ENCODE results near the gene LY86. TPM values are rescaled to one million over a fixed set of nuclear protein-coding genes. Genes with fewer than 3 reads are reported as not detected.

The LY86 gene
- total RNA-seq, 1 experiment from 2014 or later: not detected

- DNase-seq (ENCODE audit: unreplicated experiment): no peak
- ChIA-PET CTCF (interaction anchor here (1.5 kb wide), 1 partner anchor 49 kb away, joined by 4 read pairs; no protein-coding TSS in a partner anchor), POLR2A (no interaction called here)
- intact Hi-C loops (cut with micrococcal nuclease): no loop called here
- Mint-ChIP-seq H3K9me3 (ENCODE audit: unreplicated experiment) (no peaks in the 10 kb centered on the region), H3K4me1 (ENCODE audit: insufficient read depth, unreplicated experiment) (peaks cover 6% of the 10 kb centered on the region), H3K27me3 (ENCODE audit: insufficient read depth, unreplicated experiment) (peaks cover 26% of the 10 kb centered on the region), H3K4me3 (ENCODE audit: unreplicated experiment) (no peak overlapping the region), H3K27ac (ENCODE audit: low read depth, unreplicated experiment) (no peak overlapping the region), H3K36me3 (ENCODE audit: insufficient read depth, unreplicated experiment) (no peaks in the 10 kb centered on the region)
- no TSS peak for BruUV-seq (replicated peaks)
- no peak for TF ChIP-seq CTCF (IDR thresholded peaks at IDR 0.05; ENCODE audit: unreplicated experiment)
Observed at GRCh38 chr6:6596529-6597328, 8.2 kb downstream of the LY86 start.

- intact Hi-C loops (cut with micrococcal nuclease): no loop called here
- ChIA-PET POLR2A (no interaction called here), CTCF (no interaction called here)
Observed at GRCh38 chr6:6597682-6598081, 9.2 kb downstream of the LY86 start.

GRCh38 chr6:6599468-6599873, 11.0 kb downstream of the LY86 start:
- Mint-ChIP-seq H3K4me3 (ENCODE audit: unreplicated experiment) (no peak overlapping the region), H3K27me3 (ENCODE audit: insufficient read depth, unreplicated experiment) (peaks cover 26% of the 10 kb centered on the region), H3K27ac (ENCODE audit: low read depth, unreplicated experiment) (no peak overlapping the region), H3K36me3 (ENCODE audit: insufficient read depth, unreplicated experiment) (no peaks in the 10 kb centered on the region), H3K9me3 (ENCODE audit: unreplicated experiment) (peaks cover 6% of the 10 kb centered on the region), H3K4me1 (ENCODE audit: insufficient read depth, unreplicated experiment) (peaks cover 6% of the 10 kb centered on the region)
- ChIA-PET POLR2A (no interaction called here), CTCF (no interaction called here)
- TF ChIP-seq CTCF (IDR thresholded peaks at IDR 0.05; ENCODE audit: unreplicated experiment): no peak
- intact Hi-C loops (cut with micrococcal nuclease): no loop called here
- BruUV-seq (replicated peaks): no TSS peak
- no peak for DNase-seq (ENCODE audit: unreplicated experiment)

More at GRCh38 chr6:6597682-6598081, 9.2 kb downstream of the LY86 start:
- Mint-ChIP-seq H3K27me3 (ENCODE audit: insufficient read depth, unreplicated experiment) (peaks cover 26% of the 10 kb centered on the region), H3K27ac (ENCODE audit: low read depth, unreplicated experiment) (no peak overlapping the region), H3K36me3 (ENCODE audit: insufficient read depth, unreplicated experiment) (no peaks in the 10 kb centered on the region), H3K4me3 (ENCODE audit: unreplicated experiment) (no peak overlapping the region), H3K4me1 (ENCODE audit: insufficient read depth, unreplicated experiment) (peaks cover 6% of the 10 kb centered on the region), H3K9me3 (ENCODE audit: unreplicated experiment) (no peaks in the 10 kb centered on the region)
- no peak for TF ChIP-seq CTCF (IDR thresholded peaks at IDR 0.05; ENCODE audit: unreplicated experiment)
- no TSS peak for BruUV-seq (replicated peaks)
- DNase-seq (ENCODE audit: unreplicated experiment): no peak

- H3K9me3 Mint-ChIP-seq (ENCODE audit: unreplicated experiment): peaks cover 6% of the 10 kb centered on the region
- no peak overlapping the region for H3K27ac Mint-ChIP-seq (ENCODE audit: low read depth, unreplicated experiment)
- H3K4me3 Mint-ChIP-seq (ENCODE audit: unreplicated experiment): no peak overlapping the region
- POLR2A ChIA-PET: interaction anchor here (0.6 kb wide), 1 partner anchor 498 kb away, joined by 3 read pairs; no protein-coding TSS in a partner anchor
- no peak for TF ChIP-seq CTCF (IDR thresholded peaks at IDR 0.05; ENCODE audit: unreplicated experiment)
- H3K4me1 Mint-ChIP-seq (ENCODE audit: insufficient read depth, unreplicated experiment): peaks cover 6% of the 10 kb centered on the region
- peaks cover 26% of the 10 kb centered on the region for H3K27me3 Mint-ChIP-seq (ENCODE audit: insufficient read depth, unreplicated experiment)
- no peak for DNase-seq (ENCODE audit: unreplicated experiment)
- H3K36me3 Mint-ChIP-seq (ENCODE audit: insufficient read depth, unreplicated experiment): no peaks in the 10 kb centered on the region
- no TSS peak for BruUV-seq (replicated peaks)
- CTCF ChIA-PET: interaction anchor here (0.6 to 1.0 kb wide), 3 partner anchors 12 to 47 kb away, joined by 3 read pairs; no protein-coding TSS in a partner anchor
- intact Hi-C loops (cut with micrococcal nuclease): no loop called here
Observed at GRCh38 chr6:6600875-6601274, 12.4 kb downstream of the LY86 start.
